Stimulated activated CD4-positive, alpha-beta T cell treated with anti-CD3 and anti-CD28 coated beads, Interleukin-4, amount 100 ng/mL, for 1 hour (primary cell): ENCODE results near the gene COCH.
"Not testable (repeated sequence)": the region's sequence is repeated elsewhere in the genome, so short reads cannot be mapped to it uniquely, and the experiment has no call there.

ENCODE experiments used
- DNase-seq: peaks from one replicate; pipeline ENCODE4 v3.0.0-alpha.2; 2020

The COCH gene

GRCh38 chr14:30933937-30934336 lies 59.6 kb downstream of the COCH start:
- not testable (repeated sequence) for DNase-seq

DNA sequence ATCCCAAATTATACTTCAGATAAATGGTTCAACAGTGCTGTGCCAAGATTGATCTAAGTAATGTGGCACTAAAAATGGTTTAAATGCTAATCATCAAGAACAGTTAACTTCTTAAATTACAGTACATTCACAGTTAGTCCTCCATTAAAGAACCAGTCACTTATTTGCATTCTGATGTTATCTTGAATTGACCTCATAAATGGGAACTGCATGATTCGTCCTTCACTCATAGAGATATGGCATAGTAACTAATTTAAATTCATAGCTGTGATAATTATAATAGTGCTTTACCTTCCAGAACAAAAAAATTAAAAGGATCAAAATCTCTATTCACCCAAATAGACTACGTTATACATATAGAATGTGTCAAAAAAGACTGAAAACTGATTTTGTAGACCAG lies 61.1 kb downstream of the COCH start:
- no peak for DNase-seq

GRCh38 chr14:30938617-30939016 lies 64.3 kb downstream of the COCH start:
- DNase-seq: no peak
